Panc1 (cell line): ENCODE measurements around the gene CYP11A1. TPM values are rescaled to one million over a fixed set of nuclear protein-coding genes. Genes with fewer than 3 reads are reported as not detected.

Experiments
- ATAC-seq: fragments of 200-7000 bp; cut with Tn5 transposase; 2 replicates; pipeline ENCODE4 v1.9.1; 2020; ENCODE audit warnings: mild to moderate bottlenecking, moderate library complexity
- BruUV-seq: library from RNA; stranded (reverse); fragments of 400-500 nt; replicated peaks from 2 replicates; lab custom pipeline; 2021; lab: Mats Ljungman, UMichigan
- CTCF ChIA-PET: fragments of 300-600 bp; sonication (Branson Sonifier 250); formaldehyde crosslinking; loops from one replicate; lab custom pipeline; 2022; ENCODE audit warnings: antibody characterized with exemption; lab: Charles Lee
- POLR2A ChIA-PET: fragments of 300-600 bp; sonication (Branson Sonifier 250); formaldehyde crosslinking; loops from one replicate; lab custom pipeline; 2022; ENCODE audit warnings: antibody characterized with exemption; lab: Charles Lee
- DNase-seq: peaks from one replicate; pipeline ENCODE4 v3.0.0-alpha.2; 2010; ENCODE audit warnings: low read depth, low spot score
- H3K27ac ChIP-seq: 2 replicates; pipeline ENCODE4 v1.5.1; 2011; ENCODE audit warnings: mild to moderate bottlenecking, low read length, inconsistent platforms
- H3K27me3 ChIP-seq: fragments of 200-500 bp; sonication (Bioruptor generic); 2 replicates; pipeline ENCODE4 v1.6.0; 2014; ENCODE audit warnings: low read length, inconsistent platforms; ENCODE audit not compliant: control insufficient read depth, insufficient read depth
- H3K36me3 ChIP-seq: fragments of 200-500 bp; sonication (Bioruptor generic); 2 replicates; pipeline ENCODE4 v1.5.1; 2014; ENCODE audit warnings: inconsistent platforms, mild to moderate bottlenecking, low read length, moderate library complexity; ENCODE audit not compliant: control insufficient read depth, insufficient read depth
- H3K4me1 ChIP-seq: 2 replicates; pipeline ENCODE4 v1.5.1; 2011; ENCODE audit warnings: inconsistent platforms, mild to moderate bottlenecking, low read length, moderate library complexity; ENCODE audit not compliant: control insufficient read depth, insufficient read depth
- H3K4me3 ChIP-seq, 2 experiments: 2 replicates each; pipeline ENCODE4 v1.5.1; 2011 to 2012; ENCODE audit warnings: low read depth in 2 of 2, low read length in 2 of 2, mild to moderate bottlenecking in 2 of 2, inconsistent platforms in 1 of 2, moderate library complexity in 1 of 2
- H3K9me3 ChIP-seq: fragments of 200-500 bp; sonication (Bioruptor generic); 2 replicates; pipeline ENCODE4 v1.5.1; 2014; ENCODE audit warnings: low read depth, mild to moderate bottlenecking, inconsistent platforms, low read length, moderate library complexity; ENCODE audit not compliant: control insufficient read depth, insufficient read depth
- POLR2AphosphoS5 ChIP-seq: IDR thresholded peaks from 2 replicates; pipeline ENCODE4 v1.6.1; 2012; ENCODE audit warnings: mild to moderate bottlenecking, low read depth, low read length, moderate library complexity
- SIN3A ChIP-seq: IDR thresholded peaks from 2 replicates; pipeline ENCODE4 v1.6.1; 2012; ENCODE audit warnings: low read depth, mild to moderate bottlenecking, low read length, moderate library complexity, borderline replicate concordance; ENCODE audit not compliant: insufficient read depth
- TCF7L2 ChIP-seq: IDR thresholded peaks from 2 replicates; pipeline ENCODE4 v1.6.1; 2011; ENCODE audit warnings: mild to moderate bottlenecking, low read depth, low read length, inconsistent platforms
- in situ Hi-C: cut with HindIII; loops from 2 replicates; pipeline ENCODE4 v1.10.0; 2016; ENCODE audit warnings: low sequenced_read_pairs, low pct_unique_long_range_greater_than_20kb
- intact Hi-C: fragments of 100-400 bp; cut with micrococcal nuclease; formaldehyde crosslinking; loops from one replicate; pipeline ENCODE4 v1.10.0; 2022; ENCODE audit not compliant: unreplicated experiment
- total RNA-seq: library from RNA; stranded (reverse); gene quantifications from one replicate; pipeline ENCODE4 v1.2.1, GENCODE V29; 2021; ENCODE audit not compliant: unreplicated experiment
- TF ChIP-seq, protein P1 (sequence below), 2 experiments: IDR thresholded peaks; 2 replicates each; pipeline ENCODE4 v1.6.1; 2011 to 2012; ENCODE audit warnings: low read depth in 2 of 2, control low read depth in 1 of 2, low read length in 1 of 2, mild to moderate bottlenecking in 1 of 2, moderate library complexity in 1 of 2; ENCODE audit not compliant: insufficient read depth in 1 of 2
- TF ChIP-seq, protein P2 (sequence below): fragments of 450-650 bp; IDR thresholded peaks from 2 replicates; pipeline ENCODE4 v1.5.1; 2017; ENCODE audit warnings: mild to moderate bottlenecking

Gene CYP11A1
- total RNA-seq, 1 experiment from 2014 or later, result 0.57 TPM

GRCh38 chr15:74337146-74337545, 30.3 kb downstream of the CYP11A1 start:
- in situ Hi-C loops, result no loop called here
- no peaks in the 10 kb centered on the region for H3K27me3 ChIP-seq
- H3K9me3 ChIP-seq, result no peaks in the 10 kb centered on the region
- ATAC-seq (no peak), DNase-seq (no peak)
- no peak overlapping the region for H3K27ac ChIP-seq
- CTCF ChIA-PET, result no interaction called here
- TF ChIP-seq, protein P1, sequence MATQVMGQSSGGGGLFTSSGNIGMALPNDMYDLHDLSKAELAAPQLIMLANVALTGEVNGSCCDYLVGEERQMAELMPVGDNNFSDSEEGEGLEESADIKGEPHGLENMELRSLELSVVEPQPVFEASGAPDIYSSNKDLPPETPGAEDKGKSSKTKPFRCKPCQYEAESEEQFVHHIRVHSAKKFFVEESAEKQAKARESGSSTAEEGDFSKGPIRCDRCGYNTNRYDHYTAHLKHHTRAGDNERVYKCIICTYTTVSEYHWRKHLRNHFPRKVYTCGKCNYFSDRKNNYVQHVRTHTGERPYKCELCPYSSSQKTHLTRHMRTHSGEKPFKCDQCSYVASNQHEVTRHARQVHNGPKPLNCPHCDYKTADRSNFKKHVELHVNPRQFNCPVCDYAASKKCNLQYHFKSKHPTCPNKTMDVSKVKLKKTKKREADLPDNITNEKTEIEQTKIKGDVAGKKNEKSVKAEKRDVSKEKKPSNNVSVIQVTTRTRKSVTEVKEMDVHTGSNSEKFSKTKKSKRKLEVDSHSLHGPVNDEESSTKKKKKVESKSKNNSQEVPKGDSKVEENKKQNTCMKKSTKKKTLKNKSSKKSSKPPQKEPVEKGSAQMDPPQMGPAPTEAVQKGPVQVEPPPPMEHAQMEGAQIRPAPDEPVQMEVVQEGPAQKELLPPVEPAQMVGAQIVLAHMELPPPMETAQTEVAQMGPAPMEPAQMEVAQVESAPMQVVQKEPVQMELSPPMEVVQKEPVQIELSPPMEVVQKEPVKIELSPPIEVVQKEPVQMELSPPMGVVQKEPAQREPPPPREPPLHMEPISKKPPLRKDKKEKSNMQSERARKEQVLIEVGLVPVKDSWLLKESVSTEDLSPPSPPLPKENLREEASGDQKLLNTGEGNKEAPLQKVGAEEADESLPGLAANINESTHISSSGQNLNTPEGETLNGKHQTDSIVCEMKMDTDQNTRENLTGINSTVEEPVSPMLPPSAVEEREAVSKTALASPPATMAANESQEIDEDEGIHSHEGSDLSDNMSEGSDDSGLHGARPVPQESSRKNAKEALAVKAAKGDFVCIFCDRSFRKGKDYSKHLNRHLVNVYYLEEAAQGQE (IDR thresholded peaks at IDR 0.05; ENCODE audit: insufficient read depth in 1 of 2, low read depth in 2 of 2, low read length in 1 of 2), result no peak
- no peak for TF ChIP-seq SIN3A
- no peak for TF ChIP-seq TCF7L2
- no peak for TF ChIP-seq POLR2AphosphoS5
- TF ChIP-seq, protein P2, sequence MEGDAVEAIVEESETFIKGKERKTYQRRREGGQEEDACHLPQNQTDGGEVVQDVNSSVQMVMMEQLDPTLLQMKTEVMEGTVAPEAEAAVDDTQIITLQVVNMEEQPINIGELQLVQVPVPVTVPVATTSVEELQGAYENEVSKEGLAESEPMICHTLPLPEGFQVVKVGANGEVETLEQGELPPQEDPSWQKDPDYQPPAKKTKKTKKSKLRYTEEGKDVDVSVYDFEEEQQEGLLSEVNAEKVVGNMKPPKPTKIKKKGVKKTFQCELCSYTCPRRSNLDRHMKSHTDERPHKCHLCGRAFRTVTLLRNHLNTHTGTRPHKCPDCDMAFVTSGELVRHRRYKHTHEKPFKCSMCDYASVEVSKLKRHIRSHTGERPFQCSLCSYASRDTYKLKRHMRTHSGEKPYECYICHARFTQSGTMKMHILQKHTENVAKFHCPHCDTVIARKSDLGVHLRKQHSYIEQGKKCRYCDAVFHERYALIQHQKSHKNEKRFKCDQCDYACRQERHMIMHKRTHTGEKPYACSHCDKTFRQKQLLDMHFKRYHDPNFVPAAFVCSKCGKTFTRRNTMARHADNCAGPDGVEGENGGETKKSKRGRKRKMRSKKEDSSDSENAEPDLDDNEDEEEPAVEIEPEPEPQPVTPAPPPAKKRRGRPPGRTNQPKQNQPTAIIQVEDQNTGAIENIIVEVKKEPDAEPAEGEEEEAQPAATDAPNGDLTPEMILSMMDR, result no peak
- no peak overlapping the region for H3K4me3 ChIP-seq
- POLR2A ChIA-PET, result no interaction called here
- H3K4me1 ChIP-seq, result no peaks in the 10 kb centered on the region
- BruUV-seq, result no TSS peak
- H3K36me3 ChIP-seq, result no peaks in the 10 kb centered on the region
- intact Hi-C loops, result no loop called here

DNA sequence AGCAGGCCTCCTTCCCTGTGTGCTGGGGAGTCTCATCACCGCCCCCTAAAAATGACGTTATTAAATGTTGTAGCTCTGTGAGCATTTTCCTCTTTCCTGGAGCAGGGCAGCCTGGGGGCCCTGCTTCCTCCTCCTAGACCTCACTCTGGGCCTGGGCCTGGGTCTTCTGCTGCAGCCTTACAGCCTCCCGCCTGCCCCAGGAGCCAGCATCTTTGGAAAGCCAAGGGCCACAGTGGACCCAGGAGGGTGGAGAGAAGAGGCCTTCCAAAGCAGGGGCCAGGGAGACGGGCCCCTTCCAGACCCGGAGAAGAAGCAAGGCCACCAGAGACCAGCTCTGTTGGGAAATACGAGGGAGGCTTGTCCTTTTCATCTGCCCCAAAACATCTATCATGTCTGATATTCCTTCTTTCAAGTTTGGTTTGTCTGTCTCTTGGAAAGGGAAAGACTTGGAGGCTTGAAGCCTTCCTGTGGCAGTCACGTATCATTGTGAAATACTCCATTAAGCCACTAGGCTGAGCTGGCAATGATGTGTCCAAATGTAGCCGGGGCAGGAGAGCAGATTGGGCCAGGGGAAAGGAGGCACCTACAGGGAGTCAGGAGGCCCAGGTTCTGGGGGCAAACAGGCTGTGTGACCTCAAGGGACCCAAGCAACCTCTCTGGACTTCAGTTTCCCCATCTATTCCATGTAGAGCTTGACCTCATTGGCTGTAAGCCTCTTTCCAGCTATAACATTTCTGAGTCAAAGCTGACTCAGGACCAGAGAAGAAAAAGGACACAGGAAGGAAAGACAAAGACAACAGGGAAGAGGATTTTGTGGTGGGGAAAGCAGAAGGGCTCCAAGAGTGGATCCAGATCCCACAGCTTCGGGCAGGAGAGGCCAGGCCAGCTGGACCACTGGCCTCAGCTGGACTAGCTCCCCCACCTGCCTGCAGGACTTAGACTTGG, 31.1 kb downstream of the CYP11A1 start:
- Histone ChIP-seq H3K27ac (no peak overlapping the region), H3K9me3 (no peaks in the 10 kb centered on the region), H3K4me1 (no peaks in the 10 kb centered on the region), H3K27me3 (no peaks in the 10 kb centered on the region), H3K4me3 (no peak overlapping the region), H3K36me3 (no peaks in the 10 kb centered on the region)
- CTCF ChIA-PET, result interaction anchor here (0.5 to 0.9 kb wide), 2 partner anchors 29 to 363 kb away, joined by 3 to 4 read pairs; no protein-coding TSS in a partner anchor
- ATAC-seq (no peak), DNase-seq (no peak)
- intact Hi-C loops (no loop called here), in situ Hi-C loops (no loop called here)
- BruUV-seq, result no TSS peak
- POLR2A ChIA-PET, result no interaction called here
- TF ChIP-seq TCF7L2, result no peak
- no peak for TF ChIP-seq SIN3A
- TF ChIP-seq, protein P1 (IDR thresholded peaks at IDR 0.05; ENCODE audit: insufficient read depth in 1 of 2, low read depth in 2 of 2, low read length in 1 of 2), result no peak
- TF ChIP-seq, protein P2, result no peak
- no peak for TF ChIP-seq POLR2AphosphoS5
